Measurements from ENCODE around the gene CAMTA1.

CAMTA1 gene

GRCh38 chr1:7430691-7431090 is 645.4 kb downstream of the CAMTA1 start:
- no peak for DNase-seq

- DNase-seq: no peak
These were observed 647.0 kb downstream of the CAMTA1 start for GRCh38 chr1:7432102-7432899.

- DNase-seq: no peak
These were observed 647.7 kb downstream of the CAMTA1 start for GRCh38 chr1:7432900-7433380.

- DNase-seq: no peak
These were observed 649.3 kb downstream of the CAMTA1 start for GRCh38 chr1:7434566-7434965.

GRCh38 chr1:7435276-7436055 is 650.2 kb downstream of the CAMTA1 start:
- DNase-seq: no peak

- DNase-seq: no peak
These were observed 651.1 kb downstream of the CAMTA1 start for GRCh38 chr1:7436056-7437005.

GRCh38 chr1:7437036-7437435 is 651.8 kb downstream of the CAMTA1 start:
- no peak for DNase-seq

GRCh38 chr1:7437608-7438395 is 652.5 kb downstream of the CAMTA1 start:
- DNase-seq: no peak

- DNase-seq: no peak
These were observed 653.1 kb downstream of the CAMTA1 start for GRCh38 chr1:7438396-7438785.

GRCh38 chr1:7438921-7439655 is 653.8 kb downstream of the CAMTA1 start:
- DNase-seq: no peak

GRCh38 chr1:7440154-7440553 is 654.9 kb downstream of the CAMTA1 start:
- no peak for DNase-seq

GRCh38 chr1:7441143-7441841 is 656.0 kb downstream of the CAMTA1 start:
- no peak for DNase-seq

- DNase-seq: no peak
These were observed 656.8 kb downstream of the CAMTA1 start for GRCh38 chr1:7442036-7442435.

- no peak for DNase-seq
These were observed 657.7 kb downstream of the CAMTA1 start for GRCh38 chr1:7442918-7443317.

- DNase-seq: no peak
These were observed 659.1 kb downstream of the CAMTA1 start for GRCh38 chr1:7444363-7444762.

GRCh38 chr1:7447093-7447492 is 661.8 kb downstream of the CAMTA1 start:
- no peak for DNase-seq

- no peak for DNase-seq
These were observed 662.5 kb downstream of the CAMTA1 start for GRCh38 chr1:7447736-7448135.

GRCh38 chr1:7448986-7449385 is 663.7 kb downstream of the CAMTA1 start:
- DNase-seq: no peak

- DNase-seq: no peak
These were observed 664.5 kb downstream of the CAMTA1 start for GRCh38 chr1:7449750-7450149.

GRCh38 chr1:7450838-7451237 is 665.6 kb downstream of the CAMTA1 start:
- no peak for DNase-seq

GRCh38 chr1:7453038-7453437 is 667.8 kb downstream of the CAMTA1 start:
- no peak for DNase-seq
